K562 (cell line): Measurements from ENCODE around the gene DPP9.

ENCODE experiments used
- NFRKB ChIP-seq: fragments of 450-650 bp; IDR thresholded peaks from 2 replicates; pipeline ENCODE4 v1.6.1; 2016; ENCODE audit warnings: low read depth
- SRSF7 ChIP-seq: fragments of 200-400 bp; formaldehyde crosslinking; optimal IDR thresholded peaks from 2 replicates; pipeline ENCODE3; 2017; ENCODE audit warnings: mild to moderate bottlenecking, low read depth, low read length
- TF ChIP-seq, protein P1 (sequence below), 2 experiments: fragments of 200-800 bp in 1 of 2; sonication (Bioruptor generic) in 1 of 2; sonication (generic) in 1 of 2; formaldehyde crosslinking in 1 of 2; IDR thresholded peaks in 1 of 2; conservative IDR thresholded peaks in 1 of 2; 2 replicates each; pipeline versions ENCODE4 v1.5.0 to v1.6.1; 2016 to 2020; ENCODE audit warnings: missing compliant biosample characterization in 1 of 2, missing genetic modification characterization in 1 of 2, missing genetic modification reagents in 1 of 2
- TF ChIP-seq, protein P2 (sequence below): IDR thresholded peaks from 2 replicates; pipeline ENCODE4 v1.6.1; 2011; ENCODE audit warnings: borderline replicate concordance, low read depth, mild to moderate bottlenecking, moderate library complexity, low read length; ENCODE audit not compliant: insufficient read depth, poor library complexity, severe bottlenecking
- TF ChIP-seq, protein P3 (sequence below), 2 experiments: fragments of 450-650 bp in 1 of 2; sonication (generic) in 1 of 2; formaldehyde crosslinking in 1 of 2; IDR thresholded peaks in 1 of 2; conservative IDR thresholded peaks in 1 of 2; 2 replicates each; pipeline versions ENCODE4 v1.6.1 to v1.8.1; 2016 to 2023; ENCODE audit warnings: mild to moderate bottlenecking in 2 of 2, moderate library complexity in 2 of 2, inconsistent platforms in 1 of 2, missing genetic modification reagents in 1 of 2

DNA sequence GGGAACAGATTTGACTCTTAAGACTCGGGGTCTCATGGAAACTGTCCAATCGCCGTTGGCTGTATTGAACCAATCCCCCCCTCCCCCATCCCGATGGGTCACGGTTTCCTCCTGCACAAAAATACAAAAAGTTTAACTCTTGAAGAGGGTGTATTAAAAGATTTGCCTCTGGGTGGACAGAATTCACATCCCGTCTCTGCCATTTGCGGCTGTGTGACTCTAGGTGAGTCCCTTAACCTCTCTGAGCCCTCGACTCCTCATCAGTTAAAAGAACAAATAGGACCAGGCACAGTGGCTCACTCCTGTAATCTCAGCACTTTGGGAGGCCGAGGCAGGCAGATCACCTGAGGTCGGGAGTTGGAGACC is 36.6 kb upstream of the DPP9 start:
- TF ChIP-seq, protein P1, sequence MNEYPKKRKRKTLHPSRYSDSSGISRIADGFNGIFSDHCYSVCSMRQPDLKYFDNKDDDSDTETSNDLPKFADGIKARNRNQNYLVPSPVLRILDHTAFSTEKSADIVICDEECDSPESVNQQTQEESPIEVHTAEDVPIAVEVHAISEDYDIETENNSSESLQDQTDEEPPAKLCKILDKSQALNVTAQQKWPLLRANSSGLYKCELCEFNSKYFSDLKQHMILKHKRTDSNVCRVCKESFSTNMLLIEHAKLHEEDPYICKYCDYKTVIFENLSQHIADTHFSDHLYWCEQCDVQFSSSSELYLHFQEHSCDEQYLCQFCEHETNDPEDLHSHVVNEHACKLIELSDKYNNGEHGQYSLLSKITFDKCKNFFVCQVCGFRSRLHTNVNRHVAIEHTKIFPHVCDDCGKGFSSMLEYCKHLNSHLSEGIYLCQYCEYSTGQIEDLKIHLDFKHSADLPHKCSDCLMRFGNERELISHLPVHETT (CRISPR knock-in tag; conservative IDR thresholded peaks at IDR 0.05 in 1 of 2, IDR thresholded peaks at IDR 0.05 in 1 of 2), result no peak
- TF ChIP-seq, protein P2, sequence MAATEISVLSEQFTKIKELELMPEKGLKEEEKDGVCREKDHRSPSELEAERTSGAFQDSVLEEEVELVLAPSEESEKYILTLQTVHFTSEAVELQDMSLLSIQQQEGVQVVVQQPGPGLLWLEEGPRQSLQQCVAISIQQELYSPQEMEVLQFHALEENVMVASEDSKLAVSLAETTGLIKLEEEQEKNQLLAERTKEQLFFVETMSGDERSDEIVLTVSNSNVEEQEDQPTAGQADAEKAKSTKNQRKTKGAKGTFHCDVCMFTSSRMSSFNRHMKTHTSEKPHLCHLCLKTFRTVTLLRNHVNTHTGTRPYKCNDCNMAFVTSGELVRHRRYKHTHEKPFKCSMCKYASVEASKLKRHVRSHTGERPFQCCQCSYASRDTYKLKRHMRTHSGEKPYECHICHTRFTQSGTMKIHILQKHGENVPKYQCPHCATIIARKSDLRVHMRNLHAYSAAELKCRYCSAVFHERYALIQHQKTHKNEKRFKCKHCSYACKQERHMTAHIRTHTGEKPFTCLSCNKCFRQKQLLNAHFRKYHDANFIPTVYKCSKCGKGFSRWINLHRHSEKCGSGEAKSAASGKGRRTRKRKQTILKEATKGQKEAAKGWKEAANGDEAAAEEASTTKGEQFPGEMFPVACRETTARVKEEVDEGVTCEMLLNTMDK, result no peak
- TF ChIP-seq, protein P3, sequence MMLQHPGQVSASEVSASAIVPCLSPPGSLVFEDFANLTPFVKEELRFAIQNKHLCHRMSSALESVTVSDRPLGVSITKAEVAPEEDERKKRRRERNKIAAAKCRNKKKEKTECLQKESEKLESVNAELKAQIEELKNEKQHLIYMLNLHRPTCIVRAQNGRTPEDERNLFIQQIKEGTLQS (IDR thresholded peaks at IDR 0.05), result no peak
- TF ChIP-seq, protein P3 (CRISPR knock-in tag; conservative IDR thresholded peaks at IDR 0.05), result no peak
- TF ChIP-seq NFRKB (no peak), SRSF7 (no peak)
